ENCODE measurements around the gene ATP6V0C.

Gene ATP6V0C

DNA sequence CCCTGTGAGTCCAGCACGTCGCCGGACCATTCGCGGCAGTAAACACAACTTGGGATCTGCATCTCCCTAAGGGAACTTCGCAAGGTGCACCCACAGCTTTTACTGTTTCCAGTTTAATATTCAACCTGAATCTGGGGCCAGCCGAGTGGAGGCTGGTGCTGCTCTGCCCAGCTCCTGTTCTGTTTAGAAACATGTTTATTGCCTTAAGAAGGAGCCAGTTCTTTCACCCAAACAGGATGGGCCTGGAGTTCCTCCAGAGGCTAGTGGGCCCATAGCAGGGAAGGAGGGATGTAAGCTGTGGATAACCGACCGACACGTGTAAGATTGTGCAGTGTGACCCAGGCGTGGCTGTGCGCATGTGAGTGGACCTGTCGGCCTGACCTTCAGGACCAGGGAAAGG, 21.5 kb upstream of the ATP6V0C start:
- DNase-seq (ENCODE audit: low read depth): no peak

DNA sequence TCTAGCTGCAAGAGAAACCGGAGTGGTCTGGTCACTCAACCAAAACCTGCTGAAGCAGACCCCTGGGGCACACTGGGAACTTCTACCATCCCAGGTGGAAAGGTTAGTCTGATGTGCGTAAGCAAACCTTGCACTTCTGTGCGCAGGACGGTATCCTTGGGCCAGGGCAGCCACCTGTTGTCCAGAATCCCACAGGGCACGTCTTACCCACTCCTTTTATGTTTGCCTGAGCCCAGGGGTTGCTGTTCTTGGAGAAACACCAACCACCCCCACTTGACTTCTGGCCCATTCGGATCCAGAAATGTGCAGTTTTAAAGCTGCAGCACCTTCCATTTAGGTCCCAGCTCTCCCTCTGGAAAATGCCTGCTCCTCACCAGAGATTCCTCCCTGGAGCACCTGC, 20.1 kb upstream of the ATP6V0C start:
- DNase-seq (ENCODE audit: low read depth): no peak

DNA sequence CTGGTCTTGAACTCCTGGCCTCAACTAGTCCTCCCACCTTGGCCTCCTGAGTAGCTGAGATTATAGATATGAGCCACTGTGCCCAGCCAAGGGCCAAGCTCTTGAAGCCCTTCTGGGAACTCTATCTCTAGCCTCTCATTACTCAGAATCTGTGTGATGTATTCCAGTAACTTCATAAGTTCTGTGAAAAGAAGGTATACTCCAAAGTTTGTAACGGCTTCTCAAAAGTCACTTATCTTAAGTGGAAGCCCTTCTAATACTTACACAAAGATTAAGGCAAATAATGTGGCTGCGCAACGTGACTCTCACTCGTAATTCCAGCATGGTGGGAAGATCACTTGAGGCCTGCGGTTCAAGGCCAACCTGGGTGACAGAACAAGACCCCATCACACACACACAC, 19.1 kb upstream of the ATP6V0C start:
- no peak for DNase-seq (ENCODE audit: low read depth)

DNA sequence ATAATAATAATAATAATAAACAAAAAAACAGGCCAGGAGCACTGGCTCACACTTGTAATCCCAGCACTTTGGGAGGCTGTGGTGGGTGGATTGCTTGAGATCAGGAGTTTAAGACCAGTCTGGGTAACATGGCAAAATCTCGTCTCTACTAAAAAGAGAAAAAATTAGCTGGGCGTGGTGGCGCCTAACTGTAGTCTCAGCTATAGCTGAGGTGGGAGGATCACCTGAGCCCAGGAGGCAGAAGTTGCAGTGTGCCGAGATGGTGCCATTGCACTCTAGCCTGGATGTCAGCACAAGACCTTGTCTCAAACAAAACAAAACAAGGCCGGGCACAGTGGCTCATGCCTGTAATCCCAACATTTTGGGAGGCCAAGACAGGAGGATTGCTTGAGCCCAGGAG, 18.7 kb upstream of the ATP6V0C start:
- DNase-seq (ENCODE audit: low read depth): no peak

DNA sequence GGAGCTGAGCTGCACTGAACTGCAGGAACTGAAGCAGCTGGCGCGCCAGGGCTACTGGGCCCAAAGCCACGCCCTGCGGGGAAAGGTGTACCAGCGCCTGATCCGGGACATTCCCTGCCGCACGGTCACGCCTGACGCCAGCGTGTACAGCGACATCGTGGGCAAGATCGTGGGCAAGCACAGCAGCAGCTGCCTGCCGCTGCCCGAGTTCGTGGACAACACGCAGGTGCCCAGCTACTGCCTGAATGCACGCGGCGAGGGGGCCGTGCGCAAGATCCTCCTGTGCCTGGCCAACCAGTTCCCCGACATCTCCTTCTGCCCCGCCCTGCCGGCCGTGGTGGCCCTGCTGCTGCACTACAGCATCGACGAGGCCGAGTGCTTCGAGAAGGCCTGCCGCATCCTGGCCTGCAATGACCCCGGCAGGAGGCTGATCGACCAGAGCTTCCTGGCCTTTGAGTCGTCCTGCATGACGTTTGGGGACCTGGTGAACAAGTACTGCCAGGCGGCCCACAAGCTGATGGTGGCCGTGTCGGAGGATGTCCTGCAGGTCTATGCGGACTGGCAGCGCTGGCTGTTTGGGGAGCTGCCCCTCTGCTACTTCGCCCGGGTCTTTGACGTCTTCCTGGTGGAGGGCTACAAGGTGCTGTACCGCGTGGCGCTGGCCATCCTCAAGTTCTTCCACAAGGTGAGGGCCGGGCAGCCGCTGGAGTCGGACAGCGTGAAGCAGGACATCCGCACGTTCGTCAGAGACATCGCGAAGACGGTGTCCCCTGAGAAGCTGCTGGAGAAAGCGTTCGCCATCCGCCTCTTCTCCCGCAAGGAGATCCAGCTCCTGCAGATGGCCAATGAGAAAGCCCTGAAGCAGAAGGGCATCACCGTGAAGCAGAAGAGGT, 17.3 kb upstream of the ATP6V0C start:
- no peak for DNase-seq (ENCODE audit: low read depth)

DNA sequence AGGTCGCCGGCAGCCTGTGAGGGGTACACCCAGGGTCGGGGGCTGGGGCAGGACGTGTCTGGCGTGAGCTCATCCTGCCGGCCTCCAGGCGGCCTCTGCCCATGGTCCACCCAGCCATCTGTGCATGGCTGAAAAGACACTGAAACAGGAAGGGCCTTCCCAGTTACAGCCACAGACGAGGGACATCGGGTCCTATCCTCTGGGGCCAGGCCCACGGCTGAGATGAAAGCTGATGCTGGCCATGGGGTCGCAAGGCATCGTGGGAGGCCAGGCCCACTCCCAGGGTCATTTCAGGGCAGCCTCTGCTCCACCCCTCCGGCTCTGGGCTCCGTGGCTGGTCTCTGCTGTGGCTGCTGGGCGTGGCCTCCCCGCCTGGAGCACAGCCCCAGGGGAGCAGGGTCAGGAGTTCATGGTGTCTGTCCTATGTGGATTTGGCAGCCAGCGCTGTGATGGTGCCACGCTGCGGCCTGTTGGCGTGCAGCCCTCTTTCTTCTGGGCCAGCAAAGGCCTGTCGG, 16.6 kb upstream of the ATP6V0C start:
- no peak for DNase-seq (ENCODE audit: low read depth)

DNA sequence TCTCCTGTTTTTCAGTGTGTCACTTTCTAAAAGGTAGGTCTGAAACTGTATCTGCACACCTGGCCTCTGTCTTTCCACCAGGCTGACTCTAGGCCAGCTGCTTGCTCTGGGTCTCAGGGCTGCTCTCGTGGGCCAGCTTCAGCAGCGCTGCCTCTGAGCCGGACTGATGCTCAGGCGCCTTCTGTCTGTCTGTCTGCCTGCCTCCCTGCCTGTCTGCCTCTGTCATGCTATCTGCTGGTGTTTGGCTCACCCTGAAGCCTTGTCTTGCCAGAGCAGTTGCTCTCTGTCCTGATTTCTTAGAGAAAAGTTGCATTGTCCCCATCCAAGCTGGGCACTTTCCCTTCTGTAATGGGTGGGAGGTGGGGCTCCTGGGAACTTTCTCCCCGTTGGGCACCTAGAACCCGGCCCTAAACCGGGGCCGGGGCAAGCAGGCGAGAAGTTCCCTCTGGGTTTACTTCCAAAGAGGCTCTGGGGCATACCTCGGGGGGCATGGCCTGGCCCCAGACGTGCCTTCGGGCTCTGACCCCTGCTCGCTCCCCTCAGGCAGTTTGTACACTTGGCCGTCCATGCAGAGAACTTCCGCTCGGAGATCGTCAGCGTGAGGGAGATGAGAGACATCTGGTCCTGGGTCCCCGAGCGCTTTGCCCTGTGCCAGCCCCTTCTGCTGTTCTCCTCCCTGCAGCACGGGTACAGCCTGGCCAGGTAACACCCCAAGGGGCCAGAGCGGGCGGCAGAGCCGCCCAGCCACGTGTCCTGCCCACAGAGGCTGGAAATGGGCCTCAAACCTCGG, 15.9 kb upstream of the ATP6V0C start:
- DNase-seq (ENCODE audit: low read depth): no peak

DNA sequence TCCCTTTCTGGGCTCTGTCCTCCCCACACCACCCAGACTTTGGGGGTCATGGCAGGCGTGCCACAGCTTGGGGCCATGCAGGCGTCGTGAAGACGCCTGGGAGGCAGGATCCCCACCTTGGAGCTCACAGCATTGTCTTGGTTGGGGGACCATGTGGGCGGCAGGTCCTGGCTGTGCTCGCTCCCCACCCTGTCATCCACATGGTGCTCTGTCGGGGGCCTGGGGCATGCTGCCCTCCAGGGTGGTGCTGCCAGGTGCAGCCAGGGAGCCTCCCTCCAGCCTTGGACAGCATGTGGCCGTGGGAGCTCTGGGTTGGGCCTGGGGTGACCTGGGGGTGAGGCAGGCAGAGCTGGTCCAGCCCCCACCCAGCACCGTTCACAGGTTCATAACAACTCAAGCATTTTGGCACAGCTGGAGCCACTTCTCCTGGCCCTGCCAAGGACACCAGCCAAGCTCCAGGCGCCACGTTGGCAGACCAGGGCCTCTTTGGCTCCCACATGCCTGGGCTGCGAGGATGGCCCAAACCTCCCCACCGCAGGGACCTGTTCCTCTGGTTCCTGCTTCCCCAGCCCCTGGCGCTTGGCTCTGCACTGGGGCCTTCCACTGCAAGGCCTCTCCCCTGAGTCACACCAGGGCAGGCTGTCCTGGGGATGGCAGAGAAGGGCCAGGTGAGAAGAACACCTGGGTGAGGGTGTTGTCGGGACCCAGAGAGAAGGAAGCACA, 15.1 kb upstream of the ATP6V0C start:
- DNase-seq (ENCODE audit: low read depth): no peak

DNA sequence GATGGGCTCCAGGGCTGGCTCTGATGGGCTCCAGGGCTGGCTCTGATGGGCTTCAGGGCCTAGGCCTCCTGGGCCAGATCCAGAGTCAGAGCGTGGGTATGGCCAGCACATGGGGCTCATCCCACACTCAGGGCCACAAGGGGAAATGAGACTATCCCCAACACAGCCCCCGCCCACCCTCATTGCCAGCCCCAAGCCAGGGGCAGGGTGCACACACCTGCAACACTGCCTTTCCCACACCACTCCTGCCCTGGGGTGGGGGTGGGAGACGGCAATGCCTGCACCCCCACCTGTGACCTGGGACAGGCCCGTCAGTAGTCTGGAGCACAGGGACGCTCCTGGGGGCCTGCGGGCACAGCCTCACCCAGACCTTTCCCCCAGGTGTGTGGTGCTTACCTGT, 14.3 kb upstream of the ATP6V0C start:
- no peak for DNase-seq (ENCODE audit: low read depth)

DNA sequence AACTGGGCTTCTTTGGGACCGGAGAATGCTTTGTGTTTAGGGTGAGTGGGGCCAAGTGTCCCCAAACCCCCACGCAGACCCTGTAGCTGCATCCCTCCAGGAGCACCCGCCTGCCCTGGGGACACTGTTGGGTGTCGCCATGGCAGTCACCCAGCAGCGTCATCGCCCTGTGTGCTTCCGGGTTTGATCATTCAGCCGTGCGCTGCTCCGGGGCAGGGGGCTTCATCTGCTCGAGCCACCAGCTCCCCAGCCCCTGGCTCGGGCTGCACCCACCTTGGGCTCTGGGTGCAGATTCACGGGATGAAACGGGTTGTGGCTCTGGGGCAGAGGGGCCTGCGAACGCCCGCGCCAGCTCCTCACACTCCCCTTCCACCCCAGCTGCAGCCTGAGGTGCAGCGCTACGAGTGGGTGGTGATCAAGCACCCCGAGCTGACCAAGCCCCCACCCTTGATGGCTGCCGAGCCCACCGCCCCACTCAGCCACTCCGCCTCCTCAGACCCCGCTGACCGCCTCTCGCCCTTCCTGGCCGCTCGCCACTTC, 13.8 kb upstream of the ATP6V0C start:
- no peak for DNase-seq (ENCODE audit: low read depth)

DNA sequence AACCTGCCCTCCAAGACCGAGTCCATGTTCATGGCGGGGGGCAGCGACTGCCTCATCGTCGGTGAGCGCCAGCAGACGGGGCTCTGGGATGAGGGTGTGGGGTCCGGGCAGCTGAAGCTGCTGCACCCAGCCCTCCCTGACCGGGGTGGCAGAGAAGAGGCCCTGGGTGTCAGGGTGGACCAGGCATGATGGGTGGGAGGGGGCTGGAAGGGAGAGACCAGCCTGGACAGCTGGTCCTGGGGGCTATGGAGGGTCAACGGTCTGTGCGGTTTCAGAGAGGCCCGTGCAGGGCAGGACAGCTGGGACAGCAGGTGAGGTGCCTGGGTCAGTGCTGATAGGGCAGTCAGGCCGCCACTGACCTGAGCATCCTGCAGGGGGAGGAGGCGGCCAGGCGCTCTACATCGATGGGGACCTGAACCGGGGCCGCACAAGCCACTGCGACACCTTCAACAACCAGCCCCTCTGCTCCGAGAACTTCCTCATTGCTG, 13.3 kb upstream of the ATP6V0C start:
- no peak for DNase-seq (ENCODE audit: low read depth)

DNA sequence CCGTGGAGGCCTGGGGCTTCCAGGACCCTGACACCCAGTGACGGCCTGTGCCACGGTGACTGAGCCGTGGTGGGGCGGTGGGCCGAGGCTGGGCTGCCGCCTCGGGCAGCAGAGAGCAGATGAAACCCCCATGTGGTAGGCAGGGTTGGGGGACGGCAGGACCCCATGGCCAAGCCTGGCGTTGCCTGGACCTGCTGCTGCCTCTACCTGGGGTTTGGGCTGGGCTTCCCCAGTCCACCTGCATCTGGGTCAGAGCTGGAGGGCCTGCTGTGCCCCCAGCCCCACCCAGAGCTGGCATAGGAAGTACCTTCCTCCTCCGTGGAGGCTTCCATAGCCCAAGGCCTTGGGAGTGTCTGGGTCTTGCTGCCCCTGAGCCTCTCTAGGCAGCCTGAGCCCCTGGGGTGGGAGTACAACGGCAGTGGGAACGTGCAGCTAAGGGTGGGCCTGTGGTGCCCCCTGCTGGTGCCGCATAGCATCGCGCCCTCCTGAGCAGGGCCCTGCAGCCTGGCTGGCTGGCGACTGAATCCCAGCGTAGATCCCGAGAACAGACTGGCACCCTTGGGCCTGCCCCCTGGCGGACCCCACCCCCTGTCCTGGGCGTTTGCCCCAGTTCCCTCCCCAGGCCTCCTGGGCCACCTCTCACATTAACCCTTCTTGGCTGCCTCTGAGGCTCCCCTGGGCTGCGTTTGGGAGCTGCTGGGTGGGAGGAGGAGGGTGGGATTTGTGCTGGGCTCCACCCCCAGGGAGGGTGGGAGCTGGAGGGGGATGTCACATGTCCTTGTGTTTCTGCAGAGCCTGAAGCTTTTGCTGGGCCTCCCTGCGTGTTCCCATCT, 12.6 kb upstream of the ATP6V0C start:
- DNase-seq (ENCODE audit: low read depth): peak; percentile 87

DNA sequence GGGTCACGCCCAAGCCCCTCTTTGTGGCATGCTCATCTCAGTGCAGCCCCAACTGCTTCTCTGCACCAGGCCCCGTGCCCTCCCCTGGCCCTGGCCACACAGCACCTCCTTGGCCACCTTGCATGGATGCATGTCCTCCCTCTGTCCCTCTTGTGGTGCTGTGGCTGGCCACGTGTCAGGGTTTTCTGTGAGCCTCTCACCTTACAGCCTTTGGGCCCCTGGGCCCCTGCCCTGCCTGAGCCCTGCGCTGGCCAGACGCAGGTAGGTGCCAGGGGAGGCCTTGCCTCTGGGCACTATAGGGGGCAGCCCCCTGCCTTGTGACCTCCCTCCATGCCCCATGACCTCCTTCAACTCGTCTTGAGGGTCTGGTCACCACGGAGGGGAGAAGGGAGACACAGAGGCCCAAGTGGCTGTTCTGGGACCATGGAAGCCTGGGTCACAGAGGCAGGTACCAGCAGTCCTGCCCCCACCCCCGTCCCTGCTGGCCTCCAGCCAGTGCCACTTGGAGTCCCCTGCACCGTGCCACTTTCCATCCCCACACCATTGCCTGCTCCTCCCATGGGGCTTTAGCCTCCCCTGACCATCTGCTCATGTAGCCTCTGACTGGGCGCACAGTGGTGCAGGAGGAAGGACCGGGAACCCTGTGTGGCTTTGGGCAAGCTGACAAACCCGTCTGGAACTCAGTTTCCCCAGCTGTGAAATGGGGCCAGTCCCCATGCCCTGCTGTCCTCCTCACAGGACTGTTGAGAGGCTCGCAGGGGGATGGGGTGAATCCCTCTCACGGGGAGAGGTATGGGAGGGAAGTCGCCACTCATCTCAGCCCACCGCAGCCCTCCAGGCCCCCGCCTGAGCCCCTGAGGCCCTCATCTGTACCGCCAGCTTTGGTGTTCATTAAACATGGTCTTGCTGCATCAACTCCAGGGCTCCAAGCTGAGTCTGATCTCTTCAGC, 11.5 kb upstream of the ATP6V0C start:
- DNase-seq (ENCODE audit: low read depth): no peak

DNA sequence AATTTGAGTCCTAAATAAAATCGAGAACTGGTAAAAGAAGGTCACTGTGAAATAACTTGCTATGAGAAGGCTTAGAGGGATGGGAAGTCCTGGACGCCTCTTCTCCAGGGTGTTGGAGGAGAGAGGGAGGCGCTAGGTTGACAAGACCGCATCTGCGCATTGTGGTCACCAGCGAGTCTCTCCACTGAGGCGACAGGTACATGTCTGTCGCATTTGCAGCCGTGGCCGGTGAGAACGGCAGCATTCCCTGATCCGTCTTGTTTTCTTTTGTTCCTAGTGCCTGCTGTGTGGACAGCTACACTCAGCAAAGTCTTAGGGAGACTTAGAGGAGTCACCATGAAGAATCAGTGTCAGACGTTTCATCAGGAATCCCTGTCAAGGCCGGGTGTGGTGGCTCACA, 8.1 kb upstream of the ATP6V0C start:
- no peak for DNase-seq (ENCODE audit: low read depth)

DNA sequence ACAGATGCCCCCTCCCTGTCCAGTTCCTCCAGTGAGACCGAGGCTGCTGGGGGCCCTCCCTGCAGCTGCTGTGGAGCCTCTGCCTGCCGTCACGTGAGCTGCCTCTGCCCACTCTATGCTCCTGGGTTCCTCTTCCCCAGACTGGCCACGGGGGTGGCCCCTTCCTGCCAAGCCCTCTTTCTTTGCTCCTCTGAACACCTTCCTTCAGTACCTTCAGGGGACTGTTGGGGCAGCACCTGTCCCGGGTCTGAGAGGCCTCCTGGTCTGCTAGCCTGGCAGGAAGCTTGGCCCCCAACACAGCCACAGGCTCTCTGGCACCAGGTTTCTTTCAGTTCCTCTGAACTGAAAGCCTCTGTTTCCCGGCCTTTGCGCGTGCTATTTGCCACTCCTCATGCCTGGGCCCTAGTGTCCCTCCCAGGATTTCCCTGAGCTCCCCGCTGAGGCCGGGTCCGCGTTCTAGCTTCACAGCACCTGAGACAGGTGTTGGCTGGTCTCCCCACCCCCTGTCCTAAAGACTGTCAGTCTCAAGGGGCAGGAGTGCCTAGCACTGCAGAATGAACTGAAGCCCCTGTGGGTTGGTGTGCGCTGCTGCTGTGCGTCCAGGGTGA, 6.6 kb upstream of the ATP6V0C start:
- no peak for DNase-seq (ENCODE audit: low read depth)

DNA sequence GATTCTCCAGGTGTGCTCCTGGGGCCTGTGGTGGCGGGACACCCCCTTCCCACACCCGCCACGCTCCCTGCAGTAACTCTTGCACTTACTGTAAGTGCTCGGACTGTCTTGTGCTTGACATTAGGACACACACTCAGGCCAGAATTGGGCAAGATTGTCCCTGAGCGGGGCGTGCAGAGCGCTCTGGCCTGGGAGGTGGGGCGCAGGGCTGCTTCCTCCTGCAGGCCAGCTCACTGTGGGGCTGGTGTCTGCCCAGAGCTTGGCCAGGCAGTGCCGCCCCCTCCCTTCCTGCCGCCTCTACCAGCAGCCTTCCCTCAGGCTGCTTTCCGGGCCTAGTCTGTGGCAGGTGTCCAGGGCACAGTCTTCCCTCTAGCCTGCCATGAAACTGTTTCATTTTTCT, 6.1 kb upstream of the ATP6V0C start:
- no peak for DNase-seq (ENCODE audit: low read depth)

DNA sequence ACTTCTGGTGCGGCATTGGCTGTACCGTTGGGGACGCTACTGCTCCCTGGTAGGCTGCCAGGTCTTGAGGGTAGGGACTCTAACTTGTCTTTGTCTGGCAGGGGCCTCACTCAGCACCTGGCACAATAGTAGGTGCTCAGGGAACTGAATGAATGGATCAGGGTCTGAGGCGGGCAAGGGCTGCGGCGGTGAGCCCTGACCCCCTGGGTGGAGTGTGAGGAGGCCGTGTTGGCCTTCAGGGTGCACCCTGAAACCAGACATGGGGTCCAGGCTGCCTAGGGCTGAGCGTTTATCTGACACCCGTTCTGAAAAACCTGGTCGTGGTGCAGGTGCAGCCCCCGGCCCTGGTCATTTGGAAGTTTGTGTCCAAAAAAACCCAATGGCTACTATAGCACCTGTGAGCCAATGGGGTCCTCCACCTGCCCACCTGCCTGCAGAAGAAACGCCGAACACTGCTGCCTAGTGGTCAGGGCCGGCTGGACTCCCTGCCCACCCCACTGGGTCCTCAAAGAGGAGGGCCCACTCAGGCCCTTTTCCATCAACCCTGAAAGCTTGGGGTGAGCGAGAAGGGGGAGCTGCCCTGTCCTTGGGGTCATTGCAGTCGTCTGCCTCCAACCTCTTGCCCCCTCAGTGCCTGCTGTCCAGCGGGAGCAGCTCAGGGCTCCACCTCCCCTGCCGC, 4.9 kb upstream of the ATP6V0C start:
- DNase-seq (ENCODE audit: low read depth): no peak

DNA sequence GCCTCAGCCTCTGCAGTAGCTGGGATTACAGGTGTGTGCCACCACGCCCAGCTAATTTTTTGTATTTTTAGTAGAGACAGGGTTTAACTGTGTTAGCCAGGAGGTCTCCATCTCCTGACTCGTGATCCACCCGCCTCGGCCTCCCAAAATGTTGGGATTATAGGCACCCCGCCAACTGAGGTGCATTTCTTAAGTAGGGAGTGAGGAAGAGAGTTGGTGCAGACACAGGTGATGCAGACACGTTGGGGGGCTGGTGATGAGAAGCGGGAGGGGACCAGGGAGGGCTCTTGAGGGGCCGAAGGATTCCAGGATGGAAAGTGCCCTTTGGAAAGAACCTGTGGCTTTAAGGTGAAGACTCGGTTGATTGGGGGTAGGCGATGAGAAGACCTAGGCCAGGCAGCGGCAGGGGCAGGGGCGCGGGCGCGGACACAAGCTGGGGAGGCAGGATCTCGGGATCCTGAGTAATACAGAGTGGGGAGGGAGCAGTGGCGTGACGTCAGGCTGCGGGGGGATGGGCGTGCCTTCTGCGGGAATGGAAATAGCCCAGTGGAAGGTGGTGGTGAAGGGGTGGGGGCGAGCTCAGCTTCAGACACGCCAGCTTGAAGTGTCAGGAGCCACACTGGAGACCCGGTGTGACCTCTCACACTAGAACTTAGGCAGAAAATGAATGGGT, 2.5 kb upstream of the ATP6V0C start:
- peak; percentile 72 for DNase-seq (ENCODE audit: low read depth)

Measured in amniotic epithelial cell (primary cell).